HFFc6 (cell line): ENCODE results near the gene CRISPLD2. TPM values are rescaled to one million over a fixed set of nuclear protein-coding genes. Genes with fewer than 3 reads are reported as not detected.
A peak's percentile ranks its signal among the peaks of the same experiment; 100 is the strongest.

Experiments
- DNase-seq: peaks from one replicate; pipeline ENCODE4 v3.0.0-alpha.2; 2018
- H3K27ac Mint-ChIP-seq: 2 replicates; pipeline ENCODE4 v1.8.0; 2020; ENCODE audit warnings: mild to moderate bottlenecking, mixed read lengths
- H3K27me3 Mint-ChIP-seq: 2 replicates; pipeline ENCODE4 v1.8.0; 2021; ENCODE audit warnings: mild to moderate bottlenecking, moderate library complexity, mixed read lengths; ENCODE audit not compliant: insufficient read depth
- H3K36me3 Mint-ChIP-seq: 2 replicates; pipeline ENCODE4 v1.8.0; 2021; ENCODE audit warnings: low read depth, mixed read lengths
- H3K4me1 Mint-ChIP-seq: 2 replicates; pipeline ENCODE4 v1.8.0; 2020; ENCODE audit warnings: low read depth, mixed read lengths
- H3K4me3 Mint-ChIP-seq: 2 replicates; pipeline ENCODE4 v1.8.0; 2020; ENCODE audit warnings: mild to moderate bottlenecking, moderate library complexity, mixed read lengths
- H3K9me3 Mint-ChIP-seq: 2 replicates; pipeline ENCODE4 v1.8.0; 2020; ENCODE audit warnings: mild to moderate bottlenecking, mixed read lengths
- total RNA-seq, 6 experiments: library from RNA; stranded (reverse); fragmentation: NEBNext Ultra II Directional; extraction: Animal tissue kit (Norgen Biotek cat#: 25700); gene quantifications; 2 replicates in 1 of 6; 3 replicates in 5 of 6; pipeline ENCODE4 v1.2.3, GENCODE V29; 2021
- TF ChIP-seq, protein P1 (sequence below): fragments of 200-600 bp; sonication (generic); IDR thresholded peaks from 2 replicates; pipeline ENCODE4 v1.5.0; 2021; ENCODE audit warnings: antibody characterized with exemption, mild to moderate bottlenecking

The CRISPLD2 gene
- total RNA-seq, 6 experiments from 2014 or later, result 12.2 to 15.5 (median 13.6) TPM

- H3K27me3 Mint-ChIP-seq, result peaks cover 5% of the 10 kb centered on the region; the same call in 1 of the 2 replicates
- H3K36me3 Mint-ChIP-seq, result peaks cover 8% of the 10 kb centered on the region; the same call in 1 of the 2 replicates
- TF ChIP-seq, protein P1, sequence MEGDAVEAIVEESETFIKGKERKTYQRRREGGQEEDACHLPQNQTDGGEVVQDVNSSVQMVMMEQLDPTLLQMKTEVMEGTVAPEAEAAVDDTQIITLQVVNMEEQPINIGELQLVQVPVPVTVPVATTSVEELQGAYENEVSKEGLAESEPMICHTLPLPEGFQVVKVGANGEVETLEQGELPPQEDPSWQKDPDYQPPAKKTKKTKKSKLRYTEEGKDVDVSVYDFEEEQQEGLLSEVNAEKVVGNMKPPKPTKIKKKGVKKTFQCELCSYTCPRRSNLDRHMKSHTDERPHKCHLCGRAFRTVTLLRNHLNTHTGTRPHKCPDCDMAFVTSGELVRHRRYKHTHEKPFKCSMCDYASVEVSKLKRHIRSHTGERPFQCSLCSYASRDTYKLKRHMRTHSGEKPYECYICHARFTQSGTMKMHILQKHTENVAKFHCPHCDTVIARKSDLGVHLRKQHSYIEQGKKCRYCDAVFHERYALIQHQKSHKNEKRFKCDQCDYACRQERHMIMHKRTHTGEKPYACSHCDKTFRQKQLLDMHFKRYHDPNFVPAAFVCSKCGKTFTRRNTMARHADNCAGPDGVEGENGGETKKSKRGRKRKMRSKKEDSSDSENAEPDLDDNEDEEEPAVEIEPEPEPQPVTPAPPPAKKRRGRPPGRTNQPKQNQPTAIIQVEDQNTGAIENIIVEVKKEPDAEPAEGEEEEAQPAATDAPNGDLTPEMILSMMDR, result no peak
- DNase-seq, result no peak
- H3K4me1 Mint-ChIP-seq, result no peaks in the 10 kb centered on the region
- H3K27ac Mint-ChIP-seq, result no peak overlapping the region
- H3K9me3 Mint-ChIP-seq, result no peaks in the 10 kb centered on the region
- H3K4me3 Mint-ChIP-seq, result no peak overlapping the region
Measured at GRCh38 chr16:84905965-84906460, 86.2 kb downstream of the CRISPLD2 start.

DNA sequence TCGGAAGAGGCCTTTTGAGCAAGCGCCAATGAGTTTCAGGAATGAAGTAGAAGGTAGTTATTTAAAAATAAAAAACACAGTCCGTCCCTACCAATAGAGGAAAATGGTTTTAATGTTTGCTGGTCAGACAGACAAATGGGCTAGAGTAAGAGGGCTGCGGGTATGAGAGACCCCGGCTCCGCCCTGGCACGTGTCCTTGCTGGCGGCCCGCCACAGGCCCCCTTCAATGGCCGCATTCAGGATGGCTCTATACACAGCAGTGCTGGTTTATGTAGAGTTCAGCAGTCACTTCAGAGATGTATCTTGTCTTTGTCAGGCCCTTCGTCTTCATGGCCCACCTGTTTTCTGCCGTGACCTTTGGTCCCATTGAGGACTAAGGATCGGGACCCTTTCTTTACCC is 87.3 kb downstream of the CRISPLD2 start:
- no peak overlapping the region for H3K4me3 Mint-ChIP-seq

DNA sequence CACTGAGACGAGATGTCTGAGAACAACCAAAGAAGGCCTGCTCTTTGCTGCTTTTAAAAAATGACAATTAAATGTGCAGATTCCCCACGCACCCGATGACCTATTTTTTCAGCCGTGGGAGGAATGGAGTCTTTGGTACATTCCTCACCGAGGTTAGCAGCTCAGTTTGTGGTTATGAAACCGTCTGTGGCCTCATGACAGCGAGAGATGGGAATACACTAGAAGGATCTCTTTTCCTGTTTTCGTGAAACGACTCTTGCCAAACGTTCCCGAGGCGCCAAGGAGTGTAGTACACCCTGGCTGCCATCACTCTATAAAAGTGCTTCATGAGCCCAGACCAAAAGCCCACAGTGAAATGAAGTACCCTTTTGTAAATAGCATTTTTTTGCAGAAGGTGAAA is 87.8 kb downstream of the CRISPLD2 start:
- TF ChIP-seq, protein P1, result peak; percentile 28; the same call in 1 of the 2 replicates
- peaks cover 7% of the 10 kb centered on the region for H3K27me3 Mint-ChIP-seq
- no peaks in the 10 kb centered on the region for H3K9me3 Mint-ChIP-seq
- DNase-seq, result no peak
- peaks cover 5% of the 10 kb centered on the region; the same call in 1 of the 2 replicates for H3K36me3 Mint-ChIP-seq
- no peaks in the 10 kb centered on the region for H3K4me1 Mint-ChIP-seq
- H3K4me3 Mint-ChIP-seq, result no peak overlapping the region
- H3K27ac Mint-ChIP-seq, result no peak overlapping the region

More for the DNA sequence above, 87.3 kb downstream of the CRISPLD2 start:
- H3K36me3 Mint-ChIP-seq, result peaks cover 5% of the 10 kb centered on the region; the same call in 1 of the 2 replicates
- no peaks in the 10 kb centered on the region for H3K4me1 Mint-ChIP-seq
- no peaks in the 10 kb centered on the region for H3K9me3 Mint-ChIP-seq
- no peak overlapping the region for H3K27ac Mint-ChIP-seq
- H3K27me3 Mint-ChIP-seq, result peaks cover 5% of the 10 kb centered on the region
- TF ChIP-seq, protein P1, result no peak
- DNase-seq, result no peak

DNA sequence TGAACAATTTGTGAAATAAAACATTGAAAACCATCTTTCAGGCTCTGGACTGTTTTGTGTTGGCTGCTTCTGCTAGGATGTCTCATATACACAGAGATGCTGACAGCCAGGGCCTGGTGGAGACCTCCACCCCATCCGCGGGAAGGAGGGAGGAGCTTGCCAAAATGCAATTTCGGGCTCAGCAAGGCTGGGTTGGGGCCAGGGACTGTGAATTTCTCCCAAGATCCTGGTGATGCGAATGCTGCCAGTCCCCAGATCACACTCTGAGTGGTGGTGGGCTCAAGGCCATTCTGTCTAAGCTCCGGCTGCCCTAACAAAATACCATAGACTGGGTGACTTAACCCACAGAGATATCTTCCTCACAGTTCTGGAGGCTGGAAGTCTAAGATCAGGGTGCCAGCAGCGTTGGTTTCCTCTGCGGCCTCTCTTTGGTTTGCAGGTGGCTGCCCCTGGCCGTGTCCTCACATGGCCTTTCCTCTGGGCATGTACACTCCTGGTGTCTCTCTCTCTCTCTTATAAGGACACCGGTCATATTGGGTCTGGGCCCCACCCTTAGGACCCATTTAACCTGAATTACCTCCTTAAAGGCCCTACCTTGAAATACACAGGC is 89.8 kb downstream of the CRISPLD2 start:
- no peaks in the 10 kb centered on the region for H3K4me1 Mint-ChIP-seq
- peaks cover 5% of the 10 kb centered on the region; the same call in 1 of the 2 replicates for H3K36me3 Mint-ChIP-seq
- no peak for DNase-seq
- no peak overlapping the region for H3K4me3 Mint-ChIP-seq
- H3K27ac Mint-ChIP-seq, result no peak overlapping the region
- TF ChIP-seq, protein P1, result no peak
- H3K27me3 Mint-ChIP-seq, result peaks cover 13% of the 10 kb centered on the region
- H3K9me3 Mint-ChIP-seq, result no peaks in the 10 kb centered on the region

DNA sequence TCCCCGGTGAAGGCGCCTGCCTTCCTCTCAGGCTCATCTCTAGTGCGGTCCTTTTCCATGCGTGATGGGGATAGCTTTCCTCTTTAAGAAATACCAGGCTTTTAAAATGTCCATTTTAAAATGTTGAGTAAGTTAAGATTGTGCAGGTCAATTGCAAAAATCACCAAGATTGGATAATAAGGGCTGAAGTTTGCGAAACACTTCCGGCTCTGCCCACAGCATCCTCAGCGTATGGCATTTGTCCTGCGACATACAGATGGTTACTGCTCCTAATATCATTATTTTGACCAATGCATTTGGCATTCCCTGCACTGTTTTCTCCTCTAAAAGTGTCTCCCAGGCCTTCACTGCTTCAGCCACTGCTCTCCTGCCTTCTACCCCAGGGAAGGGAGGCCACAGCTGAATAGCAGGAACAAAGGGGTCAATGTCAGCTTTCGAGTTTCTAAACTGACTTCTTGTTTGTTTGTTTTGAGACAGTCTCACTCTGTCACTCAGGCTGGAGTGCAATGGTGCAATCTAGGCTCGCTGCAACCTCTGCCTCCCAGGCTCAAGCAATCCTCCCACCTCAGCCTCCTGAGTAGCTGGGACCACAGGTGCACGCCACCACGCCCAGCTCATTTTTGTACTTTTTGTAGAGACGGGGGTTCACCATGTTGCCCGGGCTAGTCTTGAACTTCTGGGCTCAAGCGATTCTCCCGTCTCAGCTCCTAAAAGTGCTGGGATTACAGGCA is 91.9 kb downstream of the CRISPLD2 start:
- Mint-ChIP-seq H3K27me3 (peaks cover 18% of the 10 kb centered on the region), H3K9me3 (no peaks in the 10 kb centered on the region), H3K4me3 (no peak overlapping the region), H3K36me3 (peaks cover 2% of the 10 kb centered on the region; the same call in 1 of the 2 replicates), H3K4me1 (no peaks in the 10 kb centered on the region), H3K27ac (no peak overlapping the region)
- TF ChIP-seq, protein P1, result no peak
- DNase-seq, result no peak
